ENCODE results near the gene CNTN1. TPM values are rescaled to one million over a fixed set of nuclear protein-coding genes. Genes with fewer than 3 reads are reported as not detected.

CNTN1 gene
- total RNA-seq, 1 experiment from 2014 or later: 4.5 TPM

DNA sequence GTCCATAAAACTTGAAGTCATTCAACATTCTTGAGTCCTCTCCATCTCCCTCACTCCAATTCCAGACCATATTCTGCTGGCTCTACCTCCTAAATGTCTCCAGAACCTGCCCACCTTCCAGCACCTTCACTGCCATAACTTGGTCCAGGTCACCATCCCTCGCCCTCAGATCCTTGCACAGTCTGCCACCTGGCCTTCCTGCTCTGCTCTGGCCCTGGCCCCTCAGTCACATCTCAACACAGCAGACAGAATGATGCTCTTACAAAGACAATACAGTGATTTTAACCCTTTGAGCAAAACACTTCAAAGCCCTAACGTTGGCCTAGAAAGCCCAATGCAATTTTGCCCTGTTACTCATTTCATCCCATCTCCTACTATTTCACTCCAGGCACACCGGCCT is 414.1 kb downstream of the CNTN1 start:
- DNase-seq (ENCODE audit: low spot score): no peak

- DNase-seq (ENCODE audit: low spot score): no peak
Measured at GRCh38 chr12:41108032-41108431, 415.8 kb downstream of the CNTN1 start.

DNA sequence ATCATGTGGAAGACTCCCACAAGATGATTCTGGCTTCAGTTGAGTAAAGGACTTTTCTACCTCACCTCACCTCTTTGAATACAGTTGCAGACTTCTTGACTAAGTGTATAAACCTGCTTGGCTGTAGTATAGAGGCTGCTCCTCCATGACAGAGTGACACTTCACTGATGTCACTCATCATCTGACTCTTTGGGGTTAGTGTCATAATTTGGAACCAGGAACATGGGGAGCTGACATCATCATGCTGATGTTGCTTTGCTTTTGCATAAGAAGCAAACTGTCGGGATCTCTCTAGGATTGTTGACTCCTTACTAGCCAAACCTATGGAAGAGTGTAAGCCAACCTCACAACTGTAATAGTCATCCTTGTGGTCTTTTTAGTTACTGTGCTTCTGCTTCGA is 420.7 kb downstream of the CNTN1 start:
- DNase-seq (ENCODE audit: low spot score): no peak

DNA sequence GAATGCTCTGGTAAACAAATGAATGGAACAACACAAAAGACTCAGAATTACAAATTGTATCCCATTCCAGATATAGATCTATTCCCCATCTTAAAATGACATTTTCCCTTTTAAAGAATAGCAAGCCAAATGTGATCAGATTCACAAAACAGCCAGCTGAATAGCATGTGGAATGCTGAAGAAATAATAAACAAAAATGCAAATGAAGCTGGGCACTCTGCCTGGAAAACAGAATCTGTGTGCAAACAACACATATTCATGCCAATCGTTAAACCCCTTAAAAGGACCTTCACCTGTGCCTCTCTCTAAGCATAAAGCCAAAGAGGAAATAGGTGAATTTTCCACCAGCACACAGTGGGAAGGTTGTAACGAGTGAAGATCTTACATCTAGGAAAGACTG is 428.0 kb downstream of the CNTN1 start:
- no peak for DNase-seq (ENCODE audit: low spot score)

DNA sequence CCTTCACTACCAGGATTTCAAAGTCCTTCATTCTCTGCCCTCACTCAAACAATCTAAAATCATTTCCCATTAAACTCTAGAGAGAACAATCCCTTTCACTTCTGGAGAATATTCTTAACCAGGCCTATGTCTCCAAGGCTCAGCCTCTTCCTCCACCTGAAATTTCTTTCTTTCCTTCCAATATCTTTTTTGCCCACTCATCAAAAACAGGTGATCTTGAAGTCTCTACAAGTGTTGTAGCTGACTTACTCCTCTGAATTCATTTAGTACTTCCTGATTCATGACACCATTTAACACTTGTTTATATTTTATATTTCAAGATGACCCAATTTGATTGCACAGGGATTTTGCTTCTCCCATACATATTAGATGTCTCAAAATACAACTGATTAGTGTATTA is 429.1 kb downstream of the CNTN1 start:
- no peak for DNase-seq (ENCODE audit: low spot score)

Data from A172 (cell line).